Testis (tissue), 3 donors: ENCODE data around the gene BARHL1. TPM values are rescaled to one million over a fixed set of nuclear protein-coding genes. Genes with fewer than 3 reads are reported as not detected.

Source experiments
- DNase-seq: peaks from one replicate; pipeline ENCODE4 v3.0.0-alpha.2; 2019
- H3K27ac ChIP-seq, 2 donors: fragments of 200-600 bp; sonication (generic); one replicate each; pipeline ENCODE4 v1.5.1; 2019
- H3K27me3 ChIP-seq: fragments of 200-600 bp; sonication (generic); one replicate; pipeline ENCODE4 v1.5.1; 2019
- H3K36me3 ChIP-seq: fragments of 200-600 bp; sonication (generic); one replicate; pipeline ENCODE4 v1.5.1; 2017; ENCODE audit warnings: low read depth; ENCODE audit errors: missing control alignments
- H3K4me1 ChIP-seq: fragments of 200-600 bp; sonication (generic); one replicate; pipeline ENCODE4 v1.5.1; 2019
- H3K4me3 ChIP-seq, 2 donors: fragments of 200-600 bp; sonication (generic); one replicate each; pipeline ENCODE4 v1.5.1; 2017 to 2019
- H3K9me3 ChIP-seq: fragments of 200-600 bp; sonication (generic); one replicate; pipeline ENCODE4 v1.5.1; 2017
- CTCF ChIP-seq, 3 experiments: fragments of 450-650 bp in 2 of 3; fragments of 200-600 bp in 1 of 3; sonication (generic) in 1 of 3; IDR thresholded peaks; one replicate each; pipeline ENCODE4 v1.5.1; 2016 to 2019; ENCODE audit warnings: antibody characterized with exemption in 3 of 3, mild to moderate bottlenecking in 2 of 3, moderate library complexity in 1 of 3
- POLR2A ChIP-seq: fragments of 450-650 bp; IDR thresholded peaks from one replicate; pipeline ENCODE4 v1.6.1; 2017; ENCODE audit warnings: antibody characterized with exemption, mild to moderate bottlenecking, moderate library complexity
- WGBS, 2 donors: methylation state at CpG; one replicate each; pipeline ENCODE4 v1.1.5; 2018; 5-methylcytosine and 5-hydroxymethylcytosine counted together
- intact Hi-C: fragments of 100-400 bp; cut with DNase I; formaldehyde crosslinking; loops from one replicate; pipeline ENCODE4 v1.15.1; 2023; ENCODE audit warnings: low total_unique reads
- polyA plus RNA-seq: library from polyadenylated mRNA; stranded (reverse); fragments of 350-450 nt; fragmentation: Illumina TruSeq; extraction: RNeasy Lipid Tissue Mini Kit (QIAGEN cat#74804); gene quantifications from one replicate; pipeline ENCODE4 v1.2.3, GENCODE V29; 2014; ENCODE audit warnings: low read depth, low replicate concordance; ENCODE audit not compliant: insufficient read depth
- total RNA-seq, 2 donors: library from RNA; depleted of rRNA; stranded (reverse); fragments of >200 nt; gene quantifications; one replicate each; pipeline ENCODE4 v1.2.3, GENCODE V29; 2016

BARHL1 gene
- total and polyA plus RNA-seq, 3 donors from 2014 or later = 0.13 to 0.31 TPM; not detected in 1

DNA sequence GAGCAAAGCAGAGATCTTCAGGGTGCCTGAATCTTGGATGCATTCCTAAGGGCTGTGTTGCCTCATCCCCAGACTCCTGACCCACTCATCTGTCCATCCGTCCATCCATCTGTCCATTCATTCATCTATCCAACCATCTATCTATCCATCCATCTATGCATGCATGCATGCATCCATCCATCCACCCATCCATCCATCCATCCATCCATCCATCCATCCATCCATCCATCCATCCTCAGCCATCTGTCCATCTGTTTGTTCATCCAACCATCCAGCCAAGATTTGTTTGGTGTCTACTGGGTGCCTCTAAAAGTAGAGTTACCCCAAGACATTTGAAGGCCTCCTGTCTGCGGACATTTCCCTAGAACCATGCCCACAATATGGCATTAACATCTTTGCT is 27.7 kb upstream of the BARHL1 start:
- no peaks in the 10 kb centered on the region for H3K27me3 ChIP-seq
- WGBS, 2 donors = 85 to 96% methylated on average over 2 of the region's 2 CpGs
- TF ChIP-seq CTCF (IDR thresholded peaks at IDR 0.05) (no peak), POLR2A (no peak)
- no peak for DNase-seq
- H3K4me3 ChIP-seq = no peak overlapping the region
- no peaks in the 10 kb centered on the region for H3K9me3 ChIP-seq
- intact Hi-C loops = no loop called here
- no peak overlapping the region for H3K27ac ChIP-seq
- H3K4me1 ChIP-seq = no peaks in the 10 kb centered on the region
- H3K36me3 ChIP-seq = no peaks in the 10 kb centered on the region

- Histone ChIP-seq H3K9me3 (no peaks in the 10 kb centered on the region), H3K4me3 (no peak overlapping the region), H3K27ac (no peak overlapping the region), H3K36me3 (no peaks in the 10 kb centered on the region), H3K27me3 (no peaks in the 10 kb centered on the region), H3K4me1 (no peaks in the 10 kb centered on the region)
- no peak for TF ChIP-seq CTCF (IDR thresholded peaks at IDR 0.05)
- no peak for TF ChIP-seq POLR2A
- 82 to 87% methylated on average over 8 of the region's 8 CpGs for WGBS, 2 donors
- DNase-seq = no peak
- intact Hi-C loops = no loop called here
Measured at GRCh38 chr9:132555528-132555927, 26.9 kb upstream of the BARHL1 start.

DNA sequence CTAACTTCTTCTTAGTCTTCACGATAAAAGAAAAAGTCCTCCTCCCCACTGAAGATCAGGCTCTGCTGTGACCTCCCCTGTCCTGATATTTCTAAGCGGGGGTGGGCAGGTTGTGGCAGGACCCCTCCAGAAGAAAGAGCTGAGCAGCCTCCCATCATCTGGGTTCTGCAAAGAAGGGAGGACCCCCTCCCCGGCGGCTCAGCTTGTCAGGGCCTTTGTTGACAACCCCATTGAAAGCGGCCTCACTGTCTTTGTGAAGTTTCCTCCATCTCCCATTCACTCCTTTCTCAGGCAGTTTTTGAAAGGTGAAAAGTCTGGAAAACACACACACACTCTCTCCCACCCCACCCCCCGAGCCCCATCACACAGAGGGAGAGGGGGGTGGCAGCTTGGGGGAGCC is 26.2 kb upstream of the BARHL1 start:
- no peaks in the 10 kb centered on the region for H3K36me3 ChIP-seq
- no peak for TF ChIP-seq POLR2A
- TF ChIP-seq CTCF (IDR thresholded peaks at IDR 0.05) = no peak
- WGBS, 2 donors = 61 to 62% methylated on average over 6 of the region's 6 CpGs
- DNase-seq = no peak
- no peak overlapping the region for H3K27ac ChIP-seq
- intact Hi-C loops = no loop called here
- H3K4me3 ChIP-seq = no peak overlapping the region
- H3K27me3 ChIP-seq = no peaks in the 10 kb centered on the region
- no peaks in the 10 kb centered on the region for H3K4me1 ChIP-seq
- H3K9me3 ChIP-seq = no peaks in the 10 kb centered on the region

DNA sequence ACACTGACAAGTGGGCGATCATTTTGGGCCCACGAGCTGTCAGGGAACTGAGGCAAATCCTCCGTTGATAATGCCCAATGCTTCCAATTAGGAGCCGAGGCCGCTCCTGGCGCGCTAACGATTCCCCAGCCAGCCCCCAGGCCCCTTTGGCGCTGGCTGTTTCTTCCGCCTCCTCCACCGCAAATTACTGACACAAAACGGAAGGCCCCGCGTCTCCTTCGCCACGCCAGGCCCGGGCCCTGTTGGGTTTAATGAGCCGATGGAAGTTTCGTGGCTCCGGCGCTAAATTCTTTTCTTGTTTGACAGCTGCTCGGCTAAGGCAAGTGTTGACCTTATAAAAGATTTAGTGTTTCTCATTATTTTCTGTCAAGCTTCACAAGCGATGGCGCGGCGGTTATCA is 25.7 kb upstream of the BARHL1 start:
- H3K36me3 ChIP-seq = no peaks in the 10 kb centered on the region
- no peak for TF ChIP-seq POLR2A
- TF ChIP-seq CTCF (IDR thresholded peaks at IDR 0.05) = no peak
- no peak overlapping the region for H3K27ac ChIP-seq
- WGBS, 2 donors = 48 to 52% methylated on average over 26 of the region's 26 CpGs
- DNase-seq = no peak
- intact Hi-C loops = no loop called here
- no peaks in the 10 kb centered on the region for H3K27me3 ChIP-seq
- H3K9me3 ChIP-seq = no peaks in the 10 kb centered on the region
- no peak overlapping the region for H3K4me3 ChIP-seq
- peaks cover 2% of the 10 kb centered on the region for H3K4me1 ChIP-seq

- WGBS, 2 donors = 64 to 70% methylated on average over 10 to 15 of the region's 15 CpGs
- TF ChIP-seq CTCF (IDR thresholded peaks at IDR 0.05) (no peak), POLR2A (no peak)
- Histone ChIP-seq H3K36me3 (no peaks in the 10 kb centered on the region), H3K9me3 (no peaks in the 10 kb centered on the region), H3K4me3 (no peak overlapping the region), H3K27me3 (no peaks in the 10 kb centered on the region), H3K27ac (no peak overlapping the region), H3K4me1 (peaks cover 6% of the 10 kb centered on the region)
- intact Hi-C loops = no loop called here
- no peak for DNase-seq
Measured at GRCh38 chr9:132557159-132557558, 25.2 kb upstream of the BARHL1 start.
